ENCODE data around the gene ITGA11.

The ITGA11 gene

DNA sequence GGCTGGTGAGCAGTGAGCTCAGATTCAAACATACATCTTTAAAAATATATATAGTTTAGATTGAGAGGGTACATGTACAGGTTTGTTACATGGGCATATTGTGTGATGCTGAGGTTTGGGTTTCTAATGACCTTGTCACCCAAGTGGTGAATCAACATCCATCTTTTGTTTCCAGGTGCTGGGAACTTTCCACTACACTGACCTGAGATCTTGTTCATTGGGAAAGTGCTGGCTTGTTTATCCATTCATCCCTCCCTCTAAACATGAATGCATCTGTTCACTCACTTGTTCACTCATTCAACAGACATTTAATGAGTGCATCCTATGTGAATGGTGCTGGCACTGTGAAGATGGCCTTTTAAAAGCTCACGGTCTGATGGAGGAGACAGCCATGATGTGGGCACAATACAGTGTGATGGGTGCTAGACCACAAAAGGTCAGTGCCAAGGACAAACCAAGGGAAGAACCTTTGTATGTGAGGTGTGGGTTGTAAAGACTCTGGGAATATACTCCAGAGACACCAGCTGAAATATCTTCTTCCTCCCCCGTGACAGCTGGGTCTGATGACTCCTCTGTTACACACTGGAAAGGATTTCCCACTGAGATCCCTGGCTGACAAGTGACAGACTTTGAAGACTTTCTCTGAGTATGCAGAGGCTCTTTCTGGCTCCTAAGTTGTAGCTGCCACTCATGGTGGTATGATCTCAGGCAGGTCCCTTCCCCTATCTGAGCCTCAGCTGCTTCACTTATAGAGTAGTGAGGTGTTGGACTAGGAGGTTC is 16.2 kb upstream of the ITGA11 start:
- no peak for DNase-seq

DNA sequence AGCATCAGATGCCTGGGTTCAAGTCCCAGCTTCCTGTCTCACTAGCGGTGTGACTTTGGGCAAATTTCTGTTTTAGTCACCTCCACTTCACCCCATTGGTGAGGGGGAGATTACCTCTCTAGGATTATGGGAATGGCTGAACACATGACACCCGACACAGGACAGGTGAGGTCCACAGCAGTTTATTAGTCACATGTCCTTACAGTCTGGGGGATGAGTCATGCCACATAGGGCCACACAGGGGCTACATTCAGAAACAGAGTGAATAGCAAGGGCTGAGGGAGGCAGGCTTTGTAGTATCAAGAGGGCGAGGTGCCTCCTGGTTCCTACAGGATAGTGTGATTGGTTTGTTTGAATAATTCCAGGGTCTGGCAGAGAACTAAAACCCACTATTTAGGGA is 15.2 kb upstream of the ITGA11 start:
- no peak for DNase-seq

DNA sequence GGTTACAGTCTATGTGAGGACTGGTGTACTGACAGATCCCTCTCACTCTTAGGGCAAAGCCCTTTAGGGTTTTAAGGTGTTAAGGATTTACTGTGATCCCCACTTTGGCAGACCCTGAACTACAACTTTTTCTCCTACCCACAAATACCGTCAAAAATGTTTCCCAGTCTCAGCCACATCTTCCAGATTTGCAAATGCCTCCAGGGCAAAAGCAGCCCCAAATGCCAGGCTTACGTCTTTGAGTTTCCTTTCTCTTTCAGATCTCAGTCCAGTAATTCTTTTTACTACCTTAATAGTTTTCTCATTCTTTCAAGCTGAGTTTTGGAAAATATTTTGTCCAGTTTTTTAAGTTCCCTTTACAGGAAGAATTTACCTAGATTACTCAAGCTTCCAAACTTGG is 13.4 kb upstream of the ITGA11 start:
- DNase-seq, result no peak

DNA sequence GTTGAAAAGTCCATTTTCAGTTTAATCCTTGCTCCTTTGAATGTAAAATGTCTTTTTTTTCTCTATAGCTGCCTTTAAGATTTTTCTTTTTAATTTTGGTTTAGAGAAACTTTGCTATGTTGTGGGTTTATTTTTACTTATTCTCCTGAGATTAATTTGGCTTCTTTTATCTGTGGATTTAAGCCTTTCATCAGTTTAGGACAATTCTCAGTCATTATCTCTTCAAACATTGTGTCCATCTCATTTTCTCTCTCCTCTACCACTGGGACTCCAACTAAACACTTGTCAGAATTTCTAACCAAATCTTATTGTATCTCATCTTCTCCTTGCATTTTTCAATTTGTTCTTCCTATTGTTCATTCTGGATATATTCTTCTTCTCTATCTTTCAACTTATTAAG is 12.4 kb upstream of the ITGA11 start:
- no peak for DNase-seq

DNA sequence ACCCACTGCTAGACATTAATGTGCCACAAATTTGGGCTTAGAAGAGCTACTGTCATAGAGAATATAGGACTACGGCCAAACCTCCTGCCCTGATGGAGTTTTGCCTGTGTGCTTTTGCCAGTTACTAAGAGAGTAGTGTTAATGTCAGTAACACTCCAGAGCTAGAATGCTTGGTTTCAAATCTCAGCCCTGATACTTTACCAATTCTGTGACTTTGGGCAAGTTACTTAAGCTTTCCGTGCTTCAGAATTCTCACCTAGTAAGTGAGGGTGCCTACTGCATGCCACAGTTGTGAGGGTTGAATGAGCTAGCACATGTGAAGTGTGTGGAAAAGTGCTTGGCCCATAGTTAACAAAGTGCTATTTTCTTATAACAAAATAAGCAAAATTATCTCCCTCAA is 10.9 kb upstream of the ITGA11 start:
- DNase-seq, result no peak

DNA sequence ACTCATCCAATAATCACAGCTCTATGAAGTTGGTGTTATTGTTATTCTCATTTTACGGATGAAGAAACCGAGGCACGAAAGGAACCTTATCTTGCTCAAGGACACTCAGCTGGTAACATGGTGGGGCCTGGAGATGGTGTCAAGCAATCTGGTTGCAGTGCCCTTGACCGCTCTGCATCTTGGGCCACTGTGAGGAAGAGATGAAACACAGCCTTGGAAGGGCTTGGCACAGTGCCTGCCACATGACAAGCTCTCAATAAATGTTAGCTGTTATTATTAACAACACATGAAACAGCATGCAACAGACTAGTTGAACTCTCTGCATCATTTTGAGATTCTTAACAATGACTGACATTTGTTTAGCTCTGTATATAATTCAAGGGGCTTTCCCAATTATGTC is 10.1 kb upstream of the ITGA11 start:
- DNase-seq, result no peak

DNA sequence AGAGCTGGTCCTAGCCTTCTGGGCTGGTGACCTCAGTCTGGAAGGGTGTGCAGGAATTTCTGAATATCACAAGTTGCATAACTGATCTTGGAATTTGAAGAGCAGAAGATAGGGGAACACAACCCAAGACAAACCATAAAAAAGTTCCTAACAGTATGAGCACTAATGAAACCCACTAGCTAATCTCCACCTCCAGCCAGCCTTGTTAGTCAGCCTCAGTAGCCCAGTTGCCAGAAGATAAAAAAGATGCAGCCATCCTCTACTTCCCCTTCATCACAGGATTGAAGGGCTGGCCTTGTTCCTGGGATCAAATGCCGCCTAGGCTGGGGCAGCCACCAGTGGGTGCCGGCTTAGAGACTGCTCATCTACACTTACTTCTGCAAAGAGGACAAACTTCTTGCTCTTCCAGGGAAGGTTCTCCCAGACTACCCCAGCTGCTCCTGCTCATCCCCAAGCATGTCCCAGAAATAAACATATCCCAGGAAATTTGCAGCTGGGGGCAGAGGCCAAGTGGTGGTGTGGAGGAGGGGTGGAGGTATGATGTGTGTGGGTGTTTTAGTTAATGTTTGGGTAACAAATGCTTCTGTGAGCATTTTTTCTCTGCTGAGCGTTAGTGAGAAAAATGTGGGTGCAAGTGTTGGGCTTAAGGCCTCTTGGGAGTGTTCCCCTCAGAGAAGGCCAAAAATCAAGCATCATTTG is 9.2 kb upstream of the ITGA11 start:
- DNase-seq, result no peak

DNA sequence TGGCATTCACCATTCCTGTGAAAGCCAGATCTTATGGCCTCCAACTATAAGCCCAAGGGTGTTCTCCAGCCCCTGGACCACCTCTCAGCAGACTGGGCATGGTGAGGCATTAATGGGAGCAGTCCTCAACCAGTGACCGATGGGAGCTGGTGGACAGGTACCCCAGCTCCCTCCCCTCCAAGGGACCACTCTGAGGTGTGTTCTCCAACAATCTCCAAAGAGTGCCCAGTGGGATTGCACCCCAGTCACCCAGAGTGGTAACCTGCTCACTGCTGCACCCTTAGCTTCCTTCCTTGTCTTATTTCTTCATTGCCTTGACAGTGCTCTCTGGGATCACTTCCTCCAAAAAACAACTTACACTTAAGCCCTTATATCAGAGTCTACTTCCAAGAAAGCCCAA is 8.2 kb upstream of the ITGA11 start:
- no peak for DNase-seq

DNA sequence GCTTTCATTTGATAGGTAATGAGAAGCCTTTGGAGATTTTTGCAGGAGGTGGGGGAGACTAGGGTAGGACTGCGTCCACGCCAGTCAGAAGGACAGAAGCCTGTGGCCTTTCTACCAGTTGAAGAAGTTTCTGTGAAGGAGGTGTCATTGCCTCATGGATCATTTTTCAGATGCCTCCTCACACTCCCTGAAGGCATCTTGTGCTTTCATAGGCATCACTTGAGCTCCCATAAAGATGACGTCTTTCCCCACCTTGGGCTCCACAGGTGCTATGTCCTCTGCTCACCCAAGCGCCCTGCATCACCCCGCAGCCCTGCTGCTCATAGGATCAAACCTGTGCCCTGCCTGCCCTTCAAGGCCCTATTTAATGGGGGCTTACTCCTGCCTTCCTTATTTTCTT is 7.5 kb upstream of the ITGA11 start:
- DNase-seq, result no peak

DNA sequence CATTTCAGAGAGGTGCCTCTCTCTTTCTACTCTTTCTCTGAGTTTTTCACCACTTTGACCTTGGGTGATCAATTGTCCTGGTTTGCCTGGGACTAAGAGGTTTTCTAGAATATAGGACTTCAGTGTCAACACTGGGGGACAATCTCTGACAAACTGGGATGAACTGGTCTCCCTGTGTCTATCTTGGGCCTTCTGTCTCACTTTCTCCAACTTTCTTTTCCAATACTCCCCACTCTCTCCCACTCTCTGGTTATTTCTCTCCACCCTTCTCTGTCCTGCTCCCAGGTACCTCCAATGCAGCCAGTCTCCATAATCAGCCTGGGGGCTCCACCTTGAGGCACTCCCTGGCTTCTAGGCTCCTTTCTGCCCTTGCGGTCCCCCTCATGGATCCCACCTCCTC is 4.7 kb upstream of the ITGA11 start:
- no peak for DNase-seq

DNA sequence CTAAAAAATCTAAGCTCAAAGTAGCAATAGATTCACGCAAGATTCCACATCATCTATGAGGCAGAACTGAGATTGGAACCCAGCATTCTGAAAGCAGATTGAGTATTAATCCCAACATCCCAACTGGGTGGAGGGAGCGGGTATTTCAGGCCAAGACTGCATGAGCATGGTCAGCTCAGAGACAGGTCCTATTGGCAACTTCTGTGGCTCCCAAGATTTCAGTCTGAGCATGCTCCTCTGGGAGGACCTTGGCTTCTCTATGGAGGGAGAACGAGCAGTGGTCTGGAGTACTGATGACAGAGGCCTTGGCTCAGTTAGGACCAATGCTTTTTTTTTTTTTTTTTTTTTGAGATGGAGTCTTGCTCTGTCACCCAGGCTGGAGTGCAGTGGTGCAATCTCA is 4.0 kb upstream of the ITGA11 start:
- DNase-seq, result no peak

DNA sequence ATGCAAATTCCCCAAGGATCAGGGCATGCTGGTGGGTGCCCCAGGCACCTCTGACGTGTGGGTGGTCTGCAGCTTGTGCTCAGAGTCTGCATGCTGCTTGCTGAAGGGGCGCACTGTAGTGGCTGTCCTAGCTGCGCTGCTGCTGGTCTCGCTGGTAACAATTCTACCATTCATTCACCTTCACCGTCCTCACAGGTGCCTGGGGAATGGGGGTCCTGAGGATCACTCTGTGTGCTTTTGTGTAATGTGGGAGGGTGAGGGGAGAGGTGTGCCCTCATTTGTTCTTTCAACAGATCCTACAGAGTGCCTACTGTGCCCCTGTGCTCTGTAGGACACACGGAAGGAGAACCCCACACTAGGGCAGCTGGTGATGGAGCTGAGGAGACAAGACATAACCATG is 2.1 kb upstream of the ITGA11 start:
- no peak for DNase-seq

DNA sequence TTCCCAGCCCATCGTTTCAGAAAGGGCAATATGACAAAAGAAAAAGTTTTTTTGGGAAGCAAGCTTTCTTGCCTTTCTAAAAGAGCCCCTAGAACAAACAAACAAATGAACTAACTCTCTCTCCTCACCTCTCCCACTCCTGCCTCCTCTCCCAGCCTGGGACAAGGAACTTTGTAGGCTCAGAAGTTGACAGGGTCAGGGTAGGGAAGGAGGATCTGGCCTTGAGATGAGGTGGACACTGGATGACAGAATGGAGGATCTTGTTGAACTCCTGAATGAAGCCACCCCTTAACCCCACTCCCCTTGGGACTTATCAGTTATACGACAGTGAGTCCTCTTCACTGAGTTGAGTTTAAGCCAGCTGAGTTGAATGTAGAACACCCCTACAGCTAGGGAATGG is 1.6 kb upstream of the ITGA11 start:
- no peak for DNase-seq

DNA sequence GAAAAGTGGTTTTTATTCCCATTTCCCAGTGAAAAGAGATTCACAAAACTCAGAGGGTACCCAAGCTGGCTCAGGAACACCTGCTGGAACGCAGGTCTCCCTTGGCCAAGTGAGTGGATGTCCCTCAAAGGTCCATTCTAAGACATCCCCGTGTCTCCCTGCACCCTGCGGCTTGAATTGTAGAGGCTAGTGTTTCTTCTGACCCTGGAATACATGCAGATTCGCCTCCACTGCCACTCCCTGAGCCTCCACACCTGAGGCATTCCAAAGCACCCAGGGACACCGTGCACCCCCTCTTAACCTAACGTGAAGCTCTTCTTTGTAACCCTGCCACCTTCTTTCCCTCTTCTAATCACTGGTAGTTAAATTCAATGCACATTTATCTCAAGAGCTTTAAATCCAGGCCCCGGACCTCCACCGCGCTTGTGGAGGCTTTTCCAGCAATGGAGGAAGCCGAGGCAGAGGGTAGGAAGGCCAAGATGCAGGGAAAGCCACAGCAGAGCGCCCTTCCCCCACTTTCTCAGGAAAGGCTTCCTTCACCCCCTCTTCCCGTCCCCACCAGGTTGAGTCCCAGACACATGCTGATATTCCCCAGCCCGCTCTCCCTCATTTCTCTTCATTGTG is 590 bp upstream of the ITGA11 start:
- no peak for DNase-seq

DNA sequence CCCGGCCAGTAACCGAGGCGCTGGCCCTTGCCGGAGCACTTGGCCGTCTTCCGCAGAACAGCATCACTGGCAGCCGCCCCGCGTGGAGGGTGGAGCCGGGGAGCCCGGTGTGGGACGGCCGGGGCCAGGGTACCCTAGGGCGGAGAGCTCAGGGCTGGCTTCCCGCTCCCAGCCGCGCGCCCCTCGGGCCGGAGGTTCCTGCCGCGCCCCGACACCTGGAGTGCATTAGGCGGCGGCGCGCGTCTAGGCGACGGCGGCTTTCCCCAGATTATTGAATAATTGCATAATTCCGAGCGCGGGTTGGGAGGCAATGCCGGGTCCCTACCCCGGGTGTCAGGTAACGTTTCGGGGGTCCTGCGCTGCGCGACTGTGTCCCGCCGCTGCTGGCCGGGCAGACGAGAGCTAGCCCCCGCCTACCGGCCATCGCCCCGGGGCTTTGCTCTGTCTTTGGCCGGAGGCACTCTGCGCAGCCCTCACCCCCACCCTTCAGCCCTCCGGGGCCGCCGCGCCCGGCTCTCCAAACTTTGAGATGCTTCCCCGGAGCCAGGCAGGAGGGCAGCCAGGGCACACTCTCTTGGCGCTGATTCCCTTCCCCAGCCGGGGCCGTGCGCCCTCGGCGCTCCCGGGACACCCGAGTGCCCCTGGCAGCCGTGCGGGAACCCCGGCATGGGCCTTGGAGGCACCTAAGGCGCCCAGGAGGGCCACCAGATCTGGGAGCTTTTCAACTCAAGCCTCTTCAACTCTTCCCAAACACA is 749 bp downstream of the ITGA11 start:
- DNase-seq, result no peak

DNA sequence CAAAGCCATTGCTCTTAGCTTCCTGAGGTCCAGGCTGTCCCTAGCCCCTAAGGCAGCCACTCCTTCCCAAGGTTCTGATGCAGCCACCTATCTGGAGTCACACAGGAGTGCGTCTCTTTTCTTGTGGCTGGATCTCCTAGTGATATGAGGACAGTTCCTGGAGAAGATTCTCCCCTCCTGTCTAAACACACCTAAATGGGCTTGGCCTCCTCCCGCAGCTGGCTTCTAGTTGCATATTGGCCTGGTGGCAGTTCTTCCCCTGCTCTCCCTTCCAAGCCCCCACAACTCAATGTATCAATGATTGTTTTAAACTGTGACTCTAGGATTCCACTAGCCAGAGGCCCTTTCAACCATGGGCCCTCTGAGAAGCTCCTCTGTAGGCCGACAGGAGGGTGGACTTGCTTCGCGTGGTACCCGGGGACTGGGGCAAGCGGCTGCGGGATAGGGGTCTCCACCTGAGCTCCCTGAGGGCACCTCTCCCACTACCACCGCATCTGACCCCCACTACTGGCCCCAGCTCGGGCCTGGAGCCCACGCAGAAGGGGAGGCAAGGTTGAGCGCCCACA is 1.4 kb downstream of the ITGA11 start:
- no peak for DNase-seq

DNA sequence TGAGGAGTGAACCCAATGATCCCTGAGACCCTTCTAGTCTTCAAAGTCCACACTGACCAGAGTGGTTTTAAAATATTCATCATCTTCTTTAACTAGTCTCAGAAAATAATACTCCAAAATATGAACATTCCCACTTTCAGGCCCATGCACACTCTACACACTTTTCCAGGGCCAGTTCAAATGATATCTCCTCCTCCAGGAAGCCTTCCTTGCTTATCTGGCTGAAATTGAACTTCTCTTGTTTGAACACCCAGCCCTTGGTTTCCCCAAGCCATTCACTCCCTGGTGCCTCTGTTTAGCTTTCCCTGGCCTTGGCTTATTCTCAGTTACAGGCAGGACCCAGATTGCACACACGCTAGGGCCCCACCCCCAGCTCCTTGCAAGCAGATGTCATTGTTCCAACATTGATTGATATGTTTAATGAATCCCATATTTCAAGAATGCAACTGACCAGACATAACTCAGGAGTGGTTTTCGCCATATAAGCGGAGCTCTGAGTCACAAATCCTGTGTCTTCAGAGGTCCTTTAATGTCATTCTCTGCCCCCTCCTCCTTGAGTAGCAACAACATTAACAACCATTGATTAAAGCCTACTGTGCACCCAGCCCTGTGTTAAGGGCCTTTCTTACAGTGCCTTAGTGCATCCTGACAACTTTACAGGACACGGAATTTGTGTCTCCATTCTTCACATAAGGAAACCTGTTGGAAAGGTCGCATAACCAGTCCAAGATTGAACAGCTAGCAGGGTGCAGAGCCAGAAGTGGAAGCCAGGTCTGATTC is 2.1 kb downstream of the ITGA11 start:
- no peak for DNase-seq

DNA sequence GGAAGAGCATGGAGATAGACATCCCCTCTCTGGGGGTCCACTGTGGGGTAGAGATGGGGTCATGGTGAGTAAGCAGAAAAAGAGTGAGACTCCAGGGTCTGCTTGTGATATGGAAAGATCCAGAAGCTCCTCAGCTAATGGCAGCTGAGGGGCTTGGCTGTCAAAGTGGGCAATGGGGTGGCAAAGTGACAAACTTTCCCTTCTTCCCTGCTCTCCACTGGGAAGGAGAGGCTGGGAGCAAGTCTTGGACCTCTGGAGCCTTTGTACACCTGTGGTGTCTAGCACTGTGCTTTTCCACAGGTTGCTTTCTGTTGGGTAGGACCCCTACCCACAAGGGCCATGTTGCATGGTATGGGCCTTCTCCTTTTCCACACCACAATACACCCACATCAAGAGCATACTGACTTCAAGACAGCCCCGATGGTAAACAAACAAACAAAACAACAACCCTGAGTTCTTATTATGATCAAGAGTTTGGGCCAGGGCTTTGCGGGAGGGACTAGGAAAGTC is 3.5 kb downstream of the ITGA11 start:
- no peak for DNase-seq

DNA sequence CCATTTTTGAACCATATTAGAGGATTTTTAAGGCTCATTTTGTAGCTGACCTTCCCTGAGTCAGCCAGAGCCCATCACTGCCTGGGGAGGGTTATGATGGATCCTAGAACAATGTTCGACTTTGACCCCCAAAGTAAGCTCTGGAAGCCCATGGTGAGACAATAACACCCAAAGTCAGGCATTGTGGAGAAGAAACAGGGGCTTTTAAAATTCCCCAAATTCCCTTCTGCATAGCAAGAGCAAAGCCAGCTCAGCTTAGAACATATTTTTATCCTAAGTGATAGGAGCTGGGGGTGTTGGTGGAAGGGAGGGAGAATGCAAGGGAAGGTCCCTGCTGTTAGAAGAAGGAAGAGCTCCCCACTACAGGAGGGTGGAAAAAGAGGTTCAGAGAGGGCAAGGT is 4.0 kb downstream of the ITGA11 start:
- no peak for DNase-seq

DNA sequence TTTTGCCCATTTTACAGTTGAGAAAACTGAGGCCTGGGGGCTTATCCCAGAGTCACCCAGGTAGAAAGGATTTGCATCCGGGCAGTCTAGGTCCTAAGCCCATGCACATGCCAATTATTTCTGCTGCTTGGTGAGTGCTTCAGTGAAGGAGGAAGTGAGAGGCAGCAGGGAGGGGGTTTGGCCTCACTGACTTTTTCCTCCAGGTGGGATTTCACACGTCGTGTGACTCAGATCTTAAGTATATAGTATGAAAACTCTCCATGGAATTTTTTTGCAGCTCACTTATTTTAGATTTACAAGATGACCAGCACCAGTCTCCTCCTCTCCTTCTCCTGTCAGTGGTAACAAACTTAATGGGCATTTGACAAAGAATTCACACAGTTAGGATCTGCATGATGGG is 4.6 kb downstream of the ITGA11 start:
- DNase-seq, result no peak

DNA sequence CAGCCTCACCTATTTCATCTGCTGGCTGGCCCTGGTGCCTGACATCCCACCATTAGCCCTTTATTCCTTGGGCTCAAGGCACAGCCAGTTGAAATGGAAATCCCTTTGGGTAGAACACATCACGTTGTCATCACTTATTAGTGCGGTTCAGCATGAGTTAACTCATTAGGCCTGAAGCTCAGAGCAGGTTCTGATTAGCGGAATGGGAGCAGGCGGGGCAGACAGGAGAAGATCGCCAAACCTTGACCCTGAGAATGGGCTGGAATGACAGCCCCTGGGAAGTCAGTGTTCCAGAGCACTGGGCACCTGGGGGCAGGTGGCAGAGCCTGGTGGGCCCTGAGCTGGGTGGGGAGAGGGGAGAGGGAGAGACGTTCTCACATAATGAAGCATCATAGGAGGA is 5.8 kb downstream of the ITGA11 start:
- no peak for DNase-seq

DNA sequence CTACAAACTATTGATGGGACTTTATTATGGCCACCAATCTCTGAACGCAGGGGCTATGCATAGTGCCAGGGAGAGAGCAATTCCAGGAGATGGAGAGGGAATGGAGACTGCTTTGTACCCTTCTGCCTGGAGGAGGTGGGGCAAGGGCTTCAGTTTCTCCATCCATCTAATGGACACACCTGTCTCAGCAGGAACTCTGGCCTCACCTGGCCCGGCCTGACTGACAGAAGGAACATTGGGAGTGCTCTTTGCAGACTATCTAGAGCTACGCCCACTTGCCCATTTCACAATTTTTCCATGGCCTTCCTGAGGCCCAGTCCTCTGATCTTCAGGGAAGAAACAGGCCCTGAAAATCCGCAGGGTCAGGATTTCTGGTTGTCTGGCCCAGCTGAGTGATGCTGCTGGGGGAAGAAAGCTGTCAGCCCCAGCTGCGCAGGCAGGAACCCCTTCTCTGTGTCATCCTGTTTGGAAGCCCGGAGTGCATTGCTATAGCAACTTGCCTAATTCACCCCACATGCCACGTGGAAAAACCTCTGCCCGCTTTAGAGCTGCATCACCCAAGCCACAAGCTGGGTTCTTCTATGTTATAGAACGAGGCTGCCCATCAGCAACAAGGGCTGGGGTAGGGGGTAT is 6.4 kb downstream of the ITGA11 start:
- no peak for DNase-seq

Data from SW 1271 (cell line).